ENCODE results near the gene CD207. TPM values are rescaled to one million over a fixed set of nuclear protein-coding genes. Genes with fewer than 3 reads are reported as not detected.

The CD207 gene
- total and polyA plus RNA-seq, 2 experiments from 2014 or later, result not detected

- WGBS (ENCODE audit: low lambda C conversion rate, missing lambda C conversion rate), result 82% methylated on average over 2 of the region's 2 CpGs
- H4K20me1 ChIP-seq (ENCODE audit: insufficient read depth, poor library complexity, severe bottlenecking), result no peaks in the 10 kb centered on the region
These were observed 51.3 kb downstream of the CD207 start for GRCh38 chr2:70784320-70784719.

More at GRCh38 chr2:70784320-70784719, 51.3 kb downstream of the CD207 start:
- H3K79me2 ChIP-seq, result no peaks in the 10 kb centered on the region
- no peak overlapping the region for H3K4me2 ChIP-seq
- H3K9me2 ChIP-seq (replicated peaks; ENCODE audit: insufficient read depth), result no peaks in the 10 kb centered on the region
- DNase-seq (ENCODE audit: low spot score), result no peak
- H3K9me3 ChIP-seq (ENCODE audit: low read depth), result no peaks in the 10 kb centered on the region
- H3K27ac ChIP-seq, result no peak overlapping the region
- H3K4me1 ChIP-seq (ENCODE audit: insufficient read depth), result no peaks in the 10 kb centered on the region
- H3K36me3 ChIP-seq (replicated peaks; ENCODE audit: insufficient read depth, low read depth), result no peaks in the 10 kb centered on the region
- no peak overlapping the region for H3K4me3 ChIP-seq
- no peak overlapping the region for H2AFZ ChIP-seq
- peaks cover 37% of the 10 kb centered on the region for H3K27me3 ChIP-seq
- no peak for TF ChIP-seq EZH2 (IDR thresholded peaks at IDR 0.05; ENCODE audit: borderline replicate concordance)
- no peak for TF ChIP-seq EZH2phosphoT487 (IDR thresholded peaks at IDR 0.05; ENCODE audit: low read depth, severe bottlenecking, unreplicated experiment)
- TF ChIP-seq CTCF (IDR thresholded peaks at IDR 0.05; ENCODE audit: poor library complexity), result no peak

Small RNAs within 50 kb of the gene (small RNA-seq; reads per million reads assigned to genes)
- not detected for gene HMGN2P21

Other genes with a start within 250 kb of the CD207 start
- 1.2 and 2.4 TPM in 2 replicates for gene ADD2, start 67.6 kb downstream of the CD207 start, total RNA-seq
- 0.74 and 0.90 TPM in 2 replicates for gene ADD2, start 67.6 kb downstream of the CD207 start, polyA plus RNA-seq
- not detected in 2 replicates for gene FIGLA, start 45.2 kb downstream of the CD207 start, total RNA-seq
- gene FIGLA, start 45.2 kb downstream of the CD207 start, polyA plus RNA-seq, result not detected in 2 replicates
- gene CLEC4F, start 15.2 kb downstream of the CD207 start, total RNA-seq, result not detected in 2 replicates
- gene CLEC4F, start 15.2 kb downstream of the CD207 start, polyA plus RNA-seq, result not detected in 2 replicates
- 0.20 and 0.52 TPM in 2 replicates for gene VAX2, start 64.8 kb upstream of the CD207 start, total RNA-seq
- gene VAX2, start 64.8 kb upstream of the CD207 start, polyA plus RNA-seq, result 0.23 and 1.2 TPM in 2 replicates
- 0.84 and 1.7 TPM in 2 replicates for gene ATP6V1B1, start 100.1 kb upstream of the CD207 start, total RNA-seq
- 2.9 and 4.0 TPM in 2 replicates for gene ATP6V1B1, start 100.1 kb upstream of the CD207 start, polyA plus RNA-seq
- 0.48 and 0.97 TPM in 2 replicates for gene ANKRD53, start 142.8 kb upstream of the CD207 start, total RNA-seq
- gene ANKRD53, start 142.8 kb upstream of the CD207 start, polyA plus RNA-seq, result 3.4 and 4.7 TPM in 2 replicates
- 62.6 and 81.0 TPM in 2 replicates for gene TEX261, start 159.1 kb upstream of the CD207 start, total RNA-seq
- 39.5 and 41.5 TPM in 2 replicates for gene TEX261, start 159.1 kb upstream of the CD207 start, polyA plus RNA-seq
- gene NAGK, start 232.8 kb upstream of the CD207 start, total RNA-seq, result 76.1 and 103 TPM in 2 replicates
- 123 and 127 TPM in 2 replicates for gene NAGK, start 232.8 kb upstream of the CD207 start, polyA plus RNA-seq